Thymus (tissue), 11 donors: ENCODE results near the gene CMIP. TPM values are rescaled to one million over a fixed set of nuclear protein-coding genes. Genes with fewer than 3 reads are reported as not detected.

Experiments used
- DNase-seq, 9 donors: peaks; one replicate each; pipeline ENCODE4 v3.0.0-alpha.2; 2013; ENCODE audit warnings: low spot score in 9 of 9, low read depth in 6 of 9, missing footprints in 1 of 9
- H3K27ac ChIP-seq, 2 donors: one replicate each; pipeline ENCODE4 v1.5.1; 2013; ENCODE audit warnings: control low read depth in 1 of 2, low read depth in 1 of 2, low read length in 1 of 2, mild to moderate bottlenecking in 1 of 2, moderate library complexity in 1 of 2
- H3K27me3 ChIP-seq, 2 donors: one replicate each; pipeline ENCODE4 v1.5.1; 2013; ENCODE audit warnings: low read length in 1 of 2; ENCODE audit not compliant: control insufficient read depth in 2 of 2, insufficient read depth in 1 of 2
- H3K36me3 ChIP-seq, 2 donors: one replicate each; pipeline ENCODE4 v1.5.1; 2013; ENCODE audit warnings: low read length in 1 of 2, mild to moderate bottlenecking in 1 of 2, moderate library complexity in 1 of 2; ENCODE audit not compliant: control insufficient read depth in 2 of 2, insufficient read depth in 2 of 2
- H3K4me1 ChIP-seq, 2 donors: one replicate each; pipeline ENCODE4 v1.5.1; 2013; ENCODE audit warnings: low read length in 2 of 2; ENCODE audit not compliant: control insufficient read depth in 2 of 2, insufficient read depth in 2 of 2
- H3K4me3 ChIP-seq, 2 donors: one replicate each; pipeline ENCODE4 v1.5.1; 2013; ENCODE audit warnings: low read length in 2 of 2, control low read depth in 1 of 2, mild to moderate bottlenecking in 1 of 2
- H3K9me3 ChIP-seq, 2 donors: one replicate each; pipeline ENCODE4 v1.5.1; 2013; ENCODE audit warnings: low read length in 1 of 2, mild to moderate bottlenecking in 1 of 2; ENCODE audit not compliant: control insufficient read depth in 2 of 2, insufficient read depth in 1 of 2
- WGBS: extraction: QIAGEN DNeasy Blood & Tissue Kit; methylation state at CpG from one replicate; pipeline ENCODE4 v1.1.7; 2013; 5-methylcytosine and 5-hydroxymethylcytosine counted together
- polyA plus RNA-seq: library from polyadenylated mRNA; stranded (reverse); fragments of 200-250 nt; gene quantifications from one replicate; pipeline ENCODE4 v1.2.3, GENCODE V29; 2013
- total RNA-seq: library from RNA; stranded (reverse); fragments of 120-200 nt; gene quantifications from one replicate; pipeline ENCODE4 v1.2.4, GENCODE V29; 2013
- donor health status: healthy.

CMIP gene
- total and polyA plus RNA-seq, 2 donors = 5.2 to 19.4 TPM

DNA sequence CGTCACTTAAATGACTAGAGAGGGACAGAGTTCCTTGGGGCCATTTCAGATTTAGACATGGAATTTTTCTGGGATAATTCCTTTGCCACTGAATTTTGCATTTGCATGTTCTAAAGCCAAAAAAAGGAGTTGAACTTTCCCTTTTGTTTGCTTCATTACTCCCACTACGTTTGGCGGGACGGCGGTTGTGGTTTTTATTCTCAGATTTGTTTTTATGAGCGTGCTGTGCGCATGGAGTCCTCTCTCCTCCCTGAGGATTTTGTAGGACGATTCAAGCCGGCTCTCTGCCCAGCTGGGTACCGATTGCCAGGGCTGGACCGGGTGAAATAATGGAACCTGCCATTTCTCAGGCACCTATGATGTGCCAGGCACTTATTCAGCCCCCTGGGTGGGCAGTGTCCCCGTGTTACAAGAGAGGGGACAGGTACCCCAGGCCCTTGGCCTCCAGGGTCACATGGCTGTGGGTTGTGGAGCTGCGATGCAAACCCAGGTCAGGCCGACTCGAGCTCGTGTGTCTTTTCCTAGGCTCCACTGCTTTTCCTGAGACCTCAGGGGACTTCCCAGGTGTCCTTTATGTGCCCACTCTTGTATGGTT lies 18.8 kb downstream of the CMIP start:
- Histone ChIP-seq H3K27ac (no peak overlapping the region), H3K4me1 (peaks cover 12 to 37% of the 10 kb centered on the region in 2 donors), H3K27me3 (no peaks in the 10 kb centered on the region), H3K36me3 (peaks cover 12 to 20% of the 10 kb centered on the region in 2 donors), H3K4me3 (no peak overlapping the region), H3K9me3 (no peaks in the 10 kb centered on the region)
- 96% methylated on average over 16 of the region's 16 CpGs for WGBS
- DNase-seq = no peak

DNA sequence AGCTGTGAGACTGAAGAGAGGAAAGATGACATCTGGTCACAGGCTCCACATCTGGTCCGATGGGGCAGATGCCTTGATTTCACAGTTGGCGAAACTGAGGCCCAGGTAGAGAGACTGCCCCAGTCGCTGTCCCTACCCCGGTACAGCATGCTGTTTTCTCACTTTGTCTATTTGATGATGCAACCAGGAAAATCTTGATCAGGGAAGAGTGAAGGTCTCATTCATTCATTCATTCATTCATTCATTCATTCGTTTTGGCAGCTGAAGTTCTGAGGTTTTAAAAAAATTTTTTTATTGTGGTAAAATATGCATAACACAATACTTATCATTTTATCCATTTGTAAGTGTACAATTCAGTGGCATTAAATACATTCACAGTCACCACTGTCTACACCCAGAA lies 19.7 kb downstream of the CMIP start:
- no peak for DNase-seq
- peaks cover 21 to 46% of the 10 kb centered on the region in 2 donors for H3K4me1 ChIP-seq
- WGBS = 95% methylated on average over 5 of the region's 5 CpGs
- no peak overlapping the region for H3K4me3 ChIP-seq
- no peak overlapping the region for H3K27ac ChIP-seq
- no peaks in the 10 kb centered on the region for H3K27me3 ChIP-seq
- H3K9me3 ChIP-seq = no peaks in the 10 kb centered on the region
- peaks cover 12 to 18% of the 10 kb centered on the region in 2 donors for H3K36me3 ChIP-seq

DNA sequence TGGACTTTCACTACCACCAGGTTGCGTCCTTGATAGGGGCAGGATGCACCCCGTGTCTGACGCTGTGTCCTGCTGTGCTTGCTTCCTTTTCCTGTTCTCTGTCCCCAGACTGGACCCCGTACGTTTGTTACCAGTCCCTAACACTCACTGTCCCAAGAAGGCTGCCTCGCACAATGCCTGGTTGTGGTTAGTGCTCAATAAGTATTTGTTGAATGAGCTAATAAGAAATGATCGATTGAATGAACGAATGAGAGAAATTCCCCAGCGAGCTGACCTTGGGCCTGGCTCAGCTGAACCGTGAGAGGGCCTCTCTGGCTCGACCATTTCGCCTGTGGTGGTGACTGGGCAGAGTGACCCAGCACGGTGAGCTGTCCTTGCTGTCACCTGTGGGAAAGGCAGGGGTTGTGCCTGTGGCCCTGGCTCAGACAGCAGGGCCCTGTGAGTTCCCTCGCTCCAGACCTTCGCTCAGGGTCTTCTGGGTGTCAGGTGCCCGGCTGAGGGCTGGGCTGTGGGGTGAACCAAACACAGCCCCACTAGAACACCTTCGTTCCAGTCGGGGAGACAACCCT lies 20.9 kb downstream of the CMIP start:
- Histone ChIP-seq H3K9me3 (no peaks in the 10 kb centered on the region), H3K27me3 (no peaks in the 10 kb centered on the region), H3K4me3 (no peak overlapping the region), H3K27ac (no peak overlapping the region), H3K36me3 (peaks cover 8 to 11% of the 10 kb centered on the region in 2 donors), H3K4me1 (peaks cover 30 to 50% of the 10 kb centered on the region in 2 donors)
- 96% methylated on average over 18 of the region's 18 CpGs for WGBS
- no peak for DNase-seq

DNA sequence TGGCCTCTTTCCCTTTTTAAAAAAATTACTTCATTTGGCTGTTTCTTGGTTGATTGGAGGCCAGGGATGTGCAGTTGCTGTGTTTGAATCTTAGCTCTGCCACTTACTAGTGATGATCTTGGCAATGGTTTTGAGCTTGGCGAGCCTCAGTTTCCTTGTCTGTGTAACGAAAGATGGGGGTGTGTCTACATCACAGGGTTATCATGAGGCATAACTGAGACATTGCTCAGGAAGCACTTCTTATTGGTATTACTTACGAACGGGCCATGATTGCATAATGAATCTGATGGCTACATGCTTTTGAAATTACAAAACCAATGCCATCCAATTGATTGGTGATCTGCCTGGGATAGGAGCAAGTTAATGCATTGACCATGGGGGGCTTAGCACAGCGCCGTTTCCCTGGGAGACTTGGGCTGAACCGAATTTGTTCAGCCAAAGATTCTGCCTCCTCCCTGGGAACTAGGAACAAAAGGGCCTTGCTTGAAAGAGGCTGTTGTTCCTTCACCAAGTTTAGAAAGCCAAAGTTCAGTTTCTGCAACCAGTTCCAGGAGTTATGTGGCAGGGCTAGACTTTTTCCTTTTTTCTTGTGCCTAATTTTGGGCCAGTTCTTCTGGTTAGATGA lies 21.9 kb downstream of the CMIP start:
- DNase-seq = no peak
- H3K4me1 ChIP-seq = peaks cover 32 to 46% of the 10 kb centered on the region in 2 donors
- peaks cover 6 to 15% of the 10 kb centered on the region in 2 donors for H3K36me3 ChIP-seq
- 95% methylated on average over 7 of the region's 7 CpGs for WGBS
- H3K27me3 ChIP-seq = no peaks in the 10 kb centered on the region
- no peaks in the 10 kb centered on the region for H3K9me3 ChIP-seq
- no peak overlapping the region for H3K4me3 ChIP-seq
- H3K27ac ChIP-seq = no peak overlapping the region

DNA sequence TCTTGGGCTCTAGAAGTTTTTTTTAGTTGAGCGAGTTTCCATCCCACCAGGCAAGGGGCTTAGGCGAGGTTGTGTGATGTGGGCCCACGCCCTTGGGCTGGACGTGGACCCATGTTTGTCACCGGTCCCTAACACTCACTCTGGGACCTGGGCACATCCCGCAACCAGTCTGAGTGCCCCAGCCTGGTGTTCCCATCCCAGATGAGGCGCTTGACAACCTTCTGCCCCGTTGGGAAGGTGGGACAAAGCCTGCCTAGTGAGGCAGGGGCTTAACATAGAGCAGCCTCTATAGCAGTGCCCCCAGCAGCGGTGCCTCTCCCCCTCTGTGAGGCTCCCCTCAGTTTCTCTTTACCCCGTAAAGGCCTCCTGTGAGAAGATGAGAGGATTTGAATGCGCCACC lies 22.5 kb downstream of the CMIP start:
- Histone ChIP-seq H3K4me1 (peaks cover 38 to 53% of the 10 kb centered on the region in 2 donors), H3K36me3 (peaks cover 6 to 19% of the 10 kb centered on the region in 2 donors), H3K4me3 (no peak overlapping the region), H3K27ac (no peak overlapping the region), H3K27me3 (no peaks in the 10 kb centered on the region), H3K9me3 (no peaks in the 10 kb centered on the region)
- WGBS = 96% methylated on average over 11 of the region's 11 CpGs
- no peak for DNase-seq

DNA sequence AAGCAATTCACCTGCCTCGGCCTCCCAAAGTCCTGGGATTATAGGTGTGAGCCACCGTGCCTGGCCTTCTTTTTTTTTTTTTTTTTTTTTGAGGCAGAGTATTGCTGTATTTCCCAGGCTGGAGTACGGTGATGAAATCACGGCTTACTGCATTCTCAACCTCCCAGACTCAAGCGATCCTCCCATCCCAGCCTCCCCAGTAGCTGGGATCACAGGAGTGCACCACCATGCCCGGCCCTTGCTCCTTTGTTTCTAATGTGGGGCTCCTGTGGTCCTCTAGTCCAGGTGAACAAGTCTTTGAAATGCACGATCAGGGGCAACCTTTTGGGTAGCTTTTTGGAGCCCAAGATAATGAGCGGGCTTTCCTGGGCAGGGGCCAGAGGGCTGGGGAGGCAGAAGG lies 23.2 kb downstream of the CMIP start:
- Histone ChIP-seq H3K9me3 (no peaks in the 10 kb centered on the region), H3K4me3 (no peak overlapping the region), H3K4me1 (peaks cover 38 to 60% of the 10 kb centered on the region in 2 donors), H3K36me3 (peaks cover 6 to 19% of the 10 kb centered on the region in 2 donors), H3K27ac (no peak overlapping the region), H3K27me3 (no peaks in the 10 kb centered on the region)
- no peak for DNase-seq
- WGBS = 97% methylated on average over 8 of the region's 8 CpGs

DNA sequence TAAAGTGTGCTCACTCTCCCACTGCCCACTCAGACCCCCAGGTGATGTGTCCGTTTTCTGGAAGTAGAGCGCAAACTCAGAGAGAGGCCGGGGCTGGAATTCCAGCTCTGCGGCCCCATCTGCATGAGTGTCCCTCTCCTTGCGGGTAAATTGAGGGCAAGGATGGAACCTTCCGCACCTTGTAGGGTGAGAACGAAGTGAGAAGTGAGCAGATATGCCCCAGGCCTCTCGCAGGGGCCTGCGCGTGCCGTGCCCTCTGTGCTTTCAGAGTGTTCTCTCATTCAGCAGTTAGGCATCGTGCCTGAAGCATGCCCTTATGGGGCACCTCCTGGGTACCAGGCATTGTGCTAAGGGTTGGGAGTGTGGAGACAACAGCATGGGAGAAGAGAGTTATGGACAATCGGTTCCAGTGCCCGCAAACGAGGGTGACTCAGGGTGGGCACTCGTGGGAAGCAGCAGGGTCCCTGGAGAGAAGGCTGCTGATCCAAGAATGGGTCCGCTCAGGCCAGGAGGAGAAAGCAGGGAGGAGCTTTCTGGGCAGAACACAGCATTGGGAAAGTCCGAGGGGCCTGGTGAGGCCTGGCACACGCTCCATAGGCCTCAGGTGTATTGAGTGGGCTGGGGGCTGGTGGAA lies 23.8 kb downstream of the CMIP start:
- no peak overlapping the region for H3K27ac ChIP-seq
- peaks cover 6 to 16% of the 10 kb centered on the region in 2 donors for H3K36me3 ChIP-seq
- DNase-seq = no peak
- 97% methylated on average over 19 of the region's 19 CpGs for WGBS
- H3K9me3 ChIP-seq = no peaks in the 10 kb centered on the region
- H3K4me1 ChIP-seq = peaks cover 38 to 64% of the 10 kb centered on the region in 2 donors
- no peak overlapping the region for H3K4me3 ChIP-seq
- no peaks in the 10 kb centered on the region for H3K27me3 ChIP-seq

DNA sequence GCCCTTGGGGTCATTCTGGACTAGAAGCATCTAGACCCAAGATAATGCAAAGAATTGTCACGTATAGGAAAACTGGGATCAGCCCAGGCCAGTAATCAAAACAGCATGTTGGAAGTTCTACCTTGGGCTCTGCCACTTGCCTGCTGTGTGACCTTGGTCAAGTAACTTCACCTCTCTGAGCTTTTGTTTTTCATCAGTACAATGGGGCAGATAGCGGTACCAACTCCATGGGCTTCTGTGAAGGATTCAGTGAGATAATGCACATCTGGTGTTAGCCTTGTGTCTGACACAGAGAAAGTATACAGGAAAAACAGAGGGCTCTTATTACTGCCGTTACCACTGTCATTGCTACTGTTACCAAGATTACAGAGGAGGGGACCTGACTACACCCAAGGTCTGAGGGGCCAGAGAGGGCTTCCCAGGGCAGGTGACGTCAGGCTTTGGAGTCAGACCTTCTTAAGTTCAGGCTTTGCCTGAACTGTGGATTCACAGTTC lies 24.6 kb downstream of the CMIP start:
- H3K27ac ChIP-seq = peak overlapping the region; percentile 61 to 93
- H3K4me1 ChIP-seq = peaks cover 38 to 69% of the 10 kb centered on the region in 2 donors
- peak overlapping the region in 1 of 2 donors; percentile 32 for H3K4me3 ChIP-seq
- H3K9me3 ChIP-seq = no peaks in the 10 kb centered on the region
- H3K27me3 ChIP-seq = no peaks in the 10 kb centered on the region
- peak in 1 of 9 donors; percentile 47 for DNase-seq
- H3K36me3 ChIP-seq = peaks cover 6 to 14% of the 10 kb centered on the region in 2 donors
- WGBS = 66% methylated on average over 4 of the region's 4 CpGs
